ENCODE measurements around the gene RASSF4. TPM values are rescaled to one million over a fixed set of nuclear protein-coding genes. Genes with fewer than 3 reads are reported as not detected.

The RASSF4 gene
- polyA plus RNA-seq, 1 experiment, result 11.2 TPM

DNA sequence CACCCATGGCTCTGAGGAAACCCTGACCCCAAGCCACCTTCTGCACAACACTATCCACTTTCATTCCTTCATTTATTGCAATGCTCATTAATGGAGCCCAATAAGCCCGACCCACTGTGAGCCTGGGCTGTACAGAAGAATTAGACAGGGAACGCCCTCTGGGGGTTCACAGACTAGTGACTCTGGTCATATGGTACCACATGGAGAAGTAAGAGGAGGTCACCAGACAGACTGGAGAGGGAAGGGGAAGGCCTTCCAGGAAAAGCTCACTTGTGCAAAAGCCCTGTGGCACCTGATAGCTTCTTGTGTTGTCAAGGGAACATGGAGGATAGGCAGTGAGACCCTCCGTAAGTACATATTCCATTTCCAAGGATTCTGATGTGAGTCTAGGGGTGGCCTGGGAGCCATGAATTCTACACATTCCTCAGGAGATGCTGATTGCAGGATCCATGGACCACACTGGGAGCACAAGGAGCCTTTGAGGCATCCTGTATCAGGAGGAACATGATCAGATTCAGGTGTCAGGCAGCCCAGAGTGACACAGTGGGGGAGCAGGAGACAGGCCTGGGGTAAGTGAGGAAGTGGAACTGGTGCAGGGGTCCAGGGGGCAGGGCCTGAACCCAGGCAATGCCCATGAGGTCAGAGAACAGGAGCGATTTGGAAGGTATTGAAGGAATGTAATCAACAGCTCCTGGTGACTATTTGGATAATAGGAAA lies 28.5 kb upstream of the RASSF4 start:
- TF ChIP-seq, protein P1, sequence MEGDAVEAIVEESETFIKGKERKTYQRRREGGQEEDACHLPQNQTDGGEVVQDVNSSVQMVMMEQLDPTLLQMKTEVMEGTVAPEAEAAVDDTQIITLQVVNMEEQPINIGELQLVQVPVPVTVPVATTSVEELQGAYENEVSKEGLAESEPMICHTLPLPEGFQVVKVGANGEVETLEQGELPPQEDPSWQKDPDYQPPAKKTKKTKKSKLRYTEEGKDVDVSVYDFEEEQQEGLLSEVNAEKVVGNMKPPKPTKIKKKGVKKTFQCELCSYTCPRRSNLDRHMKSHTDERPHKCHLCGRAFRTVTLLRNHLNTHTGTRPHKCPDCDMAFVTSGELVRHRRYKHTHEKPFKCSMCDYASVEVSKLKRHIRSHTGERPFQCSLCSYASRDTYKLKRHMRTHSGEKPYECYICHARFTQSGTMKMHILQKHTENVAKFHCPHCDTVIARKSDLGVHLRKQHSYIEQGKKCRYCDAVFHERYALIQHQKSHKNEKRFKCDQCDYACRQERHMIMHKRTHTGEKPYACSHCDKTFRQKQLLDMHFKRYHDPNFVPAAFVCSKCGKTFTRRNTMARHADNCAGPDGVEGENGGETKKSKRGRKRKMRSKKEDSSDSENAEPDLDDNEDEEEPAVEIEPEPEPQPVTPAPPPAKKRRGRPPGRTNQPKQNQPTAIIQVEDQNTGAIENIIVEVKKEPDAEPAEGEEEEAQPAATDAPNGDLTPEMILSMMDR (IDR thresholded peaks at IDR 0.05; ENCODE audit: low read depth, low read length), result no peak
- CTCF ChIA-PET, result interaction anchor here (2.5 kb wide), 1 partner anchor 73 kb away, joined by 16 read pairs; no protein-coding TSS in a partner anchor
- H3K27ac ChIP-seq (ENCODE audit: low read depth, low read length), result no peak overlapping the region
- no peak for DNase-seq (ENCODE audit: low read depth, low spot score)
- POLR2A ChIA-PET, result no interaction called here
- H3K4me3 ChIP-seq (ENCODE audit: low read depth, low read length), result no peak overlapping the region
- H3K27me3 ChIP-seq (ENCODE audit: control insufficient read depth, insufficient read depth, low read length), result peaks cover 6% of the 10 kb centered on the region
- H3K9me3 ChIP-seq (ENCODE audit: control insufficient read depth, insufficient read depth, low read length), result no peaks in the 10 kb centered on the region

DNA sequence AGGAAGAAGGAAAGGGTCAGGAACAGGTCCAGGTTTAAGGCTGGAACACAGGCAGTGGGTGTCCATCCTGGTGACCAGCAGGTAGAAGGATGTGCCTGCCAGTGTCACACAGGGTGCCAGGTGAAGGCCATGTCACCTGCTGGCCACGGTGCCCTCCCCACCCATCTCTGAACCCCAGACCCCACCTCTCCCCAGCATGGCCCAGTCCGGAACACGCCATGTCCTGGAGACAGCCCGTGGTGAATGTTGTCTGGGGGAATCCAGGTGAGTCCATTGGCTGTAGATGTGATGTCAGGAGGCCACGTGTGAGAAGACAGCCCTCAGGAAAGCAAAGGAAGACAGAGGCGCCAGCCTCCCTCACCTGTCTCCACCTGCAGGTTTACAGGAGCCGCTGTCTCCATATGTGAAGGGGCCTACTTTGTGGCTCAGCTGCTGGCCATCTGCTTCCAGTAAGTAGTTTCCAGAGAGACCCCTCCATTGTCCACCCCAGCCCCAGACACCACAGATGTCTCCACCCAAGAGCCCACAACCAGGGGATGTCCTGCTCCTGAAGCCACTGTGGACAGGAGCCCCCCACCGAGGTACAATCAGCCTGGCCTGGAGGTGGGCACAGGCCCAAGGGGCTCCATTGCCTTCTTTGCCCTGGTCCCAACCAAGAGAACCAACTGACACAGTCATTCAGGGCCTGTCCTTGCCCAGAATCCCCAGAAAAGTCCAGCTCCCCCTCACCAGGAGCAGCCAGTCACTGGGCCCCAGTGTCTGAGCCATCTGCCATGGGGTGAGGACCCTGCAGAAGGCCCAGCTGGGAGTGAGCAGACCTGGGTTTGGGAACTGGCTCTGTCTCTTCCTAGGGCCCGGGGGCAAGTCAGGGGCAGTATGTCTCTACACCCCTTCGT lies 27.7 kb upstream of the RASSF4 start:
- TF ChIP-seq, protein P1 (IDR thresholded peaks at IDR 0.05; ENCODE audit: low read depth, low read length), result no peak
- no peaks in the 10 kb centered on the region for H3K9me3 ChIP-seq (ENCODE audit: control insufficient read depth, insufficient read depth, low read length)
- ChIA-PET CTCF (interaction anchor here (0.7 to 3.3 kb wide), 18 partner anchors 10 to 76 kb away, joined by 3 to 37 read pairs (median 8); partner anchors contain the start of gene ZNF22), POLR2A (no interaction called here)
- H3K4me3 ChIP-seq (ENCODE audit: low read depth, low read length), result no peak overlapping the region
- H3K27me3 ChIP-seq (ENCODE audit: control insufficient read depth, insufficient read depth, low read length), result peaks cover 6% of the 10 kb centered on the region
- no peak for DNase-seq (ENCODE audit: low read depth, low spot score)
- no peak overlapping the region for H3K27ac ChIP-seq (ENCODE audit: low read depth, low read length)

DNA sequence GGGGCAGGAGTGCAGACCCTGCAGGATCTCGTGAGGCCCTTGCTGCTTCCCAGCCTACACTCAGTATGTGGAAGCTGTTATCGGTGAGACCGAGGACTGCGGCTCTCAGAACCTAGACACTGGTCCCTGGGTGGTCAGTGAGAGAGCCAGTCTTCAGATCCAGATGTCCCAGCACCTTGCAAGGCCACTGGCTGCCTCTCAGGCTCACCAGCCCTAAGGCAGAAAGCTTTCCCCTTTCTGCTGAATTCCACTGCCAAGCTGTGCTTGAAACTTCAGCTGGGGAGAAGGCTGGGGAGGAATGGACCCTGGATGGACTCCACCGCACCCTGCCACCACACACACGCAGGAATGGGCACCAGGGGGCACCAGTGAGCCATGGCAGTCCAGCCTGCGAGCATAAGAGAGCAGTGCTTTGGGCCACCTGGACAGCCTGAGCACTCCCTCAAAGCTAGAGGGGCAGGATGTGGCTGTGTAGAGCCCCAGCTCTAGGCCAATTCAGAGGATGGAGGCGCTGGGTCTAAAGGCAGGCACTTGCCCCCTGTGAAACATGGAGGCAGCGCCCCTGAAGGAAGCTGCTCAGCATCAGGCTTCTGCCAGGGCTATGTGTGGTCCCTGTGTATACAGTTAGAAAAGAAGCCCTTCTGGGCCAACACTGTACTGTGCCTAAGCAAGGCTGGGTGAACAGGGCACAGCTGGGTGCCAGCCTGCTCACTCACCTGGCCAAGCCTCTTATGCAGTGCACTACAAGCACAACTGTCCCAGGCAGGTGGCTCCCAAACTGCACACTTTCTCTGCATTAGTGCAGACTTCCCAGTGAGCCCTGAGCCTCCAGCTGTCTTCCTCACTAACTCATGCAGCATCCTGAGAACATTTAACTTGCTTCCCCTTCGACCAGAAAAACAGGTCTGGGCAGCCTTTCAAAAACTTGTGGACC lies 26.8 kb upstream of the RASSF4 start:
- no peaks in the 10 kb centered on the region for H3K9me3 ChIP-seq (ENCODE audit: control insufficient read depth, insufficient read depth, low read length)
- no peak overlapping the region for H3K4me3 ChIP-seq (ENCODE audit: low read depth, low read length)
- peaks cover 6% of the 10 kb centered on the region for H3K27me3 ChIP-seq (ENCODE audit: control insufficient read depth, insufficient read depth, low read length)
- TF ChIP-seq, protein P1 (IDR thresholded peaks at IDR 0.05; ENCODE audit: low read depth, low read length), result peak; percentile 98
- CTCF ChIA-PET, result interaction anchor here (0.5 to 3.3 kb wide), 22 partner anchors 9 to 1157 kb away, joined by 3 to 37 read pairs (median 6); partner anchors contain the start of gene ZNF22
- POLR2A ChIA-PET, result no interaction called here
- peak; percentile 63 for DNase-seq (ENCODE audit: low read depth, low spot score)
- no peak overlapping the region for H3K27ac ChIP-seq (ENCODE audit: low read depth, low read length)

DNA sequence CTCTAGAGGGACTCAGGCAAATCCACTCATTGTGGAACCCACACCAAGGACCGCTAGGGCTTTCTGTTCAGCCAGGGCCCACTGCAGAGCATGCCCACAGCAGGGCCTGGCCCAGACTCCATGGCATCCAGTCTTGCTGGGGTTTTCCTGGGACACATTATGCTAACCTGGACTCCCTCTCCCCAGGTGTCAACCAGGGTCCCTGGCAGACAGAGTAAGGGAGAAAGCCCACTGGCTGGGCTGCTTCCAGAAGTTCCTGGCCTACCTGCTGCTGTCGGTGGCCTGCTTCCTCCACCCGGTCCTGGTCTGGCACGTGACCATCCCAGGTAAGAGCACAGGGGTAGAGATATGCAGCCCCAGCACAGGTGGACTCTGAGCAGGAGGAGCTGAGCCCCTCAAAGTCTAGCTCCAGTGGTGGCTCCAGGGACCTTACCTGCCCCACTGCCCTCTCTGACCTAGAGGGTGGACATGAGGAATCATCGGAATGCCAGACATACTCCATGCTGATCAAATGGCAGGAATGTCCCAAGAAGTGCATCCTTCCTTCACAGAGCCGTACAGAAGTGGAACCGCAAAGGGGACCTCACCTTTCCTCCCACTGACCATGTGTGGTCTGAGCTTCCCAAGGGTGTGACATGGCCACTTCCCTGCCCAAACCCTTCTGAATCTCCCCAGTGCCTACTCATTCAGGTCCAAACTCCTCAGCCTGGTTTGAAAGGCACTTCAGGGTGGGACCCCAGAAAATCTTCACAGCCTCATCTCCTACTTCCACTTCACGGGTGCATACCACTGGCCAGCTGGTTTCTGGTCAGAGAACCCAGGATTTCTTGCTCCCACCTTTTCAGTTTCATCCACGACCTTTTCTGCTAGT lies 25.9 kb upstream of the RASSF4 start:
- ChIA-PET CTCF (interaction anchor here (0.5 to 3.3 kb wide), 20 partner anchors 8 to 1157 kb away, joined by 3 to 37 read pairs (median 8); partner anchors contain the start of gene ZNF22), POLR2A (no interaction called here)
- H3K27ac ChIP-seq (ENCODE audit: low read depth, low read length), result no peak overlapping the region
- peaks cover 6% of the 10 kb centered on the region for H3K27me3 ChIP-seq (ENCODE audit: control insufficient read depth, insufficient read depth, low read length)
- TF ChIP-seq, protein P1 (IDR thresholded peaks at IDR 0.05; ENCODE audit: low read depth, low read length), result no peak
- no peak overlapping the region for H3K4me3 ChIP-seq (ENCODE audit: low read depth, low read length)
- H3K9me3 ChIP-seq (ENCODE audit: control insufficient read depth, insufficient read depth, low read length), result peaks cover 3% of the 10 kb centered on the region; the same call in 1 of the 2 replicates
- no peak for DNase-seq (ENCODE audit: low read depth, low spot score)
